GM23338 (cell line): Measurements from ENCODE around the gene THAP8. TPM values are rescaled to one million over a fixed set of nuclear protein-coding genes. Genes with fewer than 3 reads are reported as not detected.

Experiments used
- ATAC-seq: fragments of 200-7000 bp; cut with Tn5 transposase; 3 replicates; pipeline ENCODE4 v1.9.1; 2020
- DNase-seq: peaks from one replicate; pipeline ENCODE4 v3.0.0-alpha.2; 2015; ENCODE audit warnings: low spot score
- H2AFZ ChIP-seq: fragments of 200-600 bp; sonication (generic); 2 replicates; pipeline ENCODE4 v1.8.0; 2016; ENCODE audit warnings: antibody characterized with exemption, mild to moderate bottlenecking, moderate library complexity
- H3F3A ChIP-seq: fragments of 200-600 bp; sonication (generic); replicated peaks from 2 replicates; pipeline ENCODE4 v1.8.0; 2017; ENCODE audit warnings: antibody characterized with exemption, mixed run types, low read depth
- H3K27ac ChIP-seq: fragments of 200-600 bp; sonication (generic); 2 replicates; pipeline ENCODE4 v1.6.1; 2016; ENCODE audit warnings: low read depth
- H3K27me3 ChIP-seq: fragments of 200-600 bp; sonication (generic); 2 replicates; pipeline ENCODE4 v1.8.0; 2016; ENCODE audit warnings: mild to moderate bottlenecking, mixed run types, moderate library complexity; ENCODE audit not compliant: insufficient read depth
- H3K36me3 ChIP-seq: fragments of 200-600 bp; sonication (generic); 2 replicates; pipeline ENCODE4 v1.8.0; 2016; ENCODE audit warnings: mild to moderate bottlenecking; ENCODE audit not compliant: insufficient read depth
- H3K4me1 ChIP-seq: fragments of 200-600 bp; sonication (generic); 2 replicates; pipeline ENCODE4 v1.8.0; 2016; ENCODE audit warnings: mild to moderate bottlenecking, moderate library complexity; ENCODE audit not compliant: insufficient read depth
- H3K4me2 ChIP-seq: fragments of 200-600 bp; sonication (generic); 2 replicates; pipeline ENCODE4 v1.7.1; 2017; ENCODE audit warnings: mixed run types
- H3K4me3 ChIP-seq: fragments of 200-600 bp; sonication (generic); 2 replicates; pipeline ENCODE4 v1.6.1; 2016; ENCODE audit warnings: mixed run types
- H3K79me2 ChIP-seq: fragments of 200-600 bp; sonication (generic); replicated peaks from 2 replicates; pipeline ENCODE4 v1.8.0; 2017; ENCODE audit warnings: mild to moderate bottlenecking; ENCODE audit not compliant: insufficient read depth
- H3K9me2 ChIP-seq: fragments of 200-600 bp; sonication (generic); 2 replicates; pipeline ENCODE4 v1.8.0; 2017; ENCODE audit not compliant: insufficient read depth
- H4K20me1 ChIP-seq: fragments of 200-600 bp; sonication (generic); replicated peaks from 2 replicates; pipeline ENCODE4 v1.8.0; 2017; ENCODE audit warnings: mild to moderate bottlenecking; ENCODE audit not compliant: insufficient read depth
- H3K27ac Mint-ChIP-seq: 2 replicates; pipeline ENCODE4 v1.8.0; 2020; ENCODE audit warnings: inconsistent platforms, mild to moderate bottlenecking, moderate library complexity, mixed read lengths
- H3K27me3 Mint-ChIP-seq: 3 replicates; pipeline ENCODE4 v1.8.0; 2022; ENCODE audit warnings: low read depth, mild to moderate bottlenecking, moderate library complexity, mixed read lengths, inconsistent platforms; ENCODE audit not compliant: insufficient read depth, poor library complexity
- H3K36me3 Mint-ChIP-seq: 3 replicates; pipeline ENCODE4 v1.8.0; 2021; ENCODE audit warnings: low read depth, mild to moderate bottlenecking, inconsistent platforms, moderate library complexity, mixed read lengths
- H3K4me1 Mint-ChIP-seq: 3 replicates; pipeline ENCODE4 v1.8.0; 2020; ENCODE audit warnings: mild to moderate bottlenecking, inconsistent platforms, mixed read lengths
- H3K4me3 Mint-ChIP-seq: 3 replicates; pipeline ENCODE4 v1.8.0; 2021; ENCODE audit warnings: moderate library complexity, mild to moderate bottlenecking, inconsistent platforms, mixed read lengths
- H3K9me3 Mint-ChIP-seq: 3 replicates; pipeline ENCODE4 v1.8.0; 2020; ENCODE audit warnings: moderate library complexity, mild to moderate bottlenecking, inconsistent platforms, mixed read lengths
- CREB1 ChIP-seq: fragments of 250-450 bp; sonication (Bioruptor Pico); IDR thresholded peaks from 2 replicates; pipeline ENCODE4 v1.5.0; 2020; ENCODE audit warnings: low read depth, mild to moderate bottlenecking, moderate library complexity
- CTCF ChIP-seq, 2 experiments: fragments of 200-600 bp in 1 of 2; sonication (generic) in 1 of 2; conservative IDR thresholded peaks; 2 replicates each; pipeline versions ENCODE4 v1.5.1 to v1.6.1; 2016 to 2017; ENCODE audit warnings: antibody characterized with exemption in 2 of 2, low read depth in 2 of 2, mild to moderate bottlenecking in 2 of 2, moderate library complexity in 1 of 2
- EZH2 ChIP-seq: fragments of 200-600 bp; sonication (generic); IDR thresholded peaks from one replicate; pipeline ENCODE4 v1.8.0; 2017; ENCODE audit warnings: antibody characterized with exemption, mild to moderate bottlenecking, low read depth; ENCODE audit not compliant: unreplicated experiment
- EZH2phosphoT487 ChIP-seq: fragments of 200-600 bp; sonication (generic); IDR thresholded peaks from one replicate; pipeline ENCODE4 v1.8.1; 2018; ENCODE audit warnings: antibody characterized with exemption; ENCODE audit not compliant: unreplicated experiment
- JUNB ChIP-seq: IDR thresholded peaks from one replicate; pipeline ENCODE4 v1.6.1; 2016; ENCODE audit warnings: antibody characterized with exemption; ENCODE audit not compliant: unreplicated experiment
- NANOG ChIP-seq: IDR thresholded peaks from 2 replicates; pipeline ENCODE4 v1.6.1; 2016; ENCODE audit warnings: antibody characterized with exemption, borderline replicate concordance
- POLR2AphosphoS5 ChIP-seq: IDR thresholded peaks from 2 replicates; pipeline ENCODE4 v1.6.1; 2016; ENCODE audit warnings: antibody characterized with exemption, low read depth
- STAT1 ChIP-seq: IDR thresholded peaks from one replicate; pipeline ENCODE4 v1.6.1; 2016; ENCODE audit warnings: antibody characterized with exemption; ENCODE audit not compliant: unreplicated experiment
- ZNF114 ChIP-seq: fragments of 250-450 bp; sonication (Bioruptor Pico); IDR thresholded peaks from 2 replicates; pipeline ENCODE4 v1.5.0; 2020; ENCODE audit warnings: mild to moderate bottlenecking, moderate library complexity
- polyA plus RNA-seq: library from polyadenylated mRNA; unstranded; fragments of >200 nt; fragmentation: Nextera tagmentation; extraction: Ambion mirVana; gene quantifications from 2 replicates; pipeline ENCODE4 v1.2.1, GENCODE V29; 2016
- total RNA-seq: library from RNA; depleted of rRNA; stranded (reverse); fragments of >200 nt; shearing (Covaris generic); gene quantifications from 2 replicates; pipeline ENCODE4 v1.2.3, GENCODE V29; 2014
- TF ChIP-seq, protein P1 (sequence below): IDR thresholded peaks from 2 replicates; pipeline ENCODE4 v1.6.1; 2016; ENCODE audit warnings: antibody characterized with exemption
- TF ChIP-seq, protein P2 (sequence below): IDR thresholded peaks from one replicate; pipeline ENCODE4 v1.6.1; 2018; ENCODE audit warnings: antibody characterized with exemption; ENCODE audit not compliant: unreplicated experiment

The THAP8 gene
- total and polyA plus RNA-seq, 2 experiments from 2014 or later: 12.7 to 13.7 TPM

DNA sequence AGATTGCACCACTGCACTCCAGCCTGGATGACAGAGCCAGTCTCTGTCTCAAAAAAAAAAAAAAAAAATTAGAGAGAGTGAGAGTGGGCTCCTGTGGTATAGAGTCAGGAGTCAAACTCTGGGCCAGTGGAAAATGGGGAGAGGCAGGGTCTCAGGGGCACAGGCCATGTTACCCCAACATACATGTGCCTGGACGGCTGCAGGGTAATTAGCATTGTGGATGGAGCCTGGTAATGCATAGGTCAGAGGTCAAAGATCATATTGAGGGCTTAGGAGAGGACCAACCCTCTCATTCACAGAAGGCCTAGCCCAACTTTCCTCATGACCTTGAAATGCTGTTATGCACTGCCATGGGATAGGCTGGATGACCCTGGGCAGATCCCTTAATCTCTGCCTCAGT lies 28.5 kb downstream of the THAP8 start:
- peaks cover 18% of the 10 kb centered on the region for H3K36me3 Mint-ChIP-seq
- Histone ChIP-seq H2AFZ (no peak overlapping the region), H3K4me1 (no peaks in the 10 kb centered on the region), H3K4me3 (no peak overlapping the region), H3K79me2 (no peaks in the 10 kb centered on the region), H3K36me3 (no peaks in the 10 kb centered on the region; the same call in 1 of the 2 replicates), H3K4me2 (no peak overlapping the region), H3K27me3 (no peaks in the 10 kb centered on the region), H3K9me2 (no peaks in the 10 kb centered on the region), H4K20me1 (peaks cover 6% of the 10 kb centered on the region), H3F3A (no peaks in the 10 kb centered on the region), H3K27ac (no peak overlapping the region)
- ATAC-seq: no peak
- H3K27ac Mint-ChIP-seq: no peak overlapping the region
- peaks cover 2% of the 10 kb centered on the region for H3K27me3 Mint-ChIP-seq
- DNase-seq: no peak
- H3K4me1 Mint-ChIP-seq: no peaks in the 10 kb centered on the region
- no peaks in the 10 kb centered on the region for H3K9me3 Mint-ChIP-seq
- TF ChIP-seq CREB1 (CRISPR knock-in tag) (no peak), CTCF (conservative IDR thresholded peaks at IDR 0.05; ENCODE audit: low read depth in 2 of 2) (no peak), EZH2phosphoT487 (no peak), NANOG (no peak), JUNB (no peak), STAT1 (no peak)
- TF ChIP-seq, protein P1, sequence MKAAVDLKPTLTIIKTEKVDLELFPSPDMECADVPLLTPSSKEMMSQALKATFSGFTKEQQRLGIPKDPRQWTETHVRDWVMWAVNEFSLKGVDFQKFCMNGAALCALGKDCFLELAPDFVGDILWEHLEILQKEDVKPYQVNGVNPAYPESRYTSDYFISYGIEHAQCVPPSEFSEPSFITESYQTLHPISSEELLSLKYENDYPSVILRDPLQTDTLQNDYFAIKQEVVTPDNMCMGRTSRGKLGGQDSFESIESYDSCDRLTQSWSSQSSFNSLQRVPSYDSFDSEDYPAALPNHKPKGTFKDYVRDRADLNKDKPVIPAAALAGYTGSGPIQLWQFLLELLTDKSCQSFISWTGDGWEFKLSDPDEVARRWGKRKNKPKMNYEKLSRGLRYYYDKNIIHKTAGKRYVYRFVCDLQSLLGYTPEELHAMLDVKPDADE: no peak
- TF ChIP-seq, protein P2, sequence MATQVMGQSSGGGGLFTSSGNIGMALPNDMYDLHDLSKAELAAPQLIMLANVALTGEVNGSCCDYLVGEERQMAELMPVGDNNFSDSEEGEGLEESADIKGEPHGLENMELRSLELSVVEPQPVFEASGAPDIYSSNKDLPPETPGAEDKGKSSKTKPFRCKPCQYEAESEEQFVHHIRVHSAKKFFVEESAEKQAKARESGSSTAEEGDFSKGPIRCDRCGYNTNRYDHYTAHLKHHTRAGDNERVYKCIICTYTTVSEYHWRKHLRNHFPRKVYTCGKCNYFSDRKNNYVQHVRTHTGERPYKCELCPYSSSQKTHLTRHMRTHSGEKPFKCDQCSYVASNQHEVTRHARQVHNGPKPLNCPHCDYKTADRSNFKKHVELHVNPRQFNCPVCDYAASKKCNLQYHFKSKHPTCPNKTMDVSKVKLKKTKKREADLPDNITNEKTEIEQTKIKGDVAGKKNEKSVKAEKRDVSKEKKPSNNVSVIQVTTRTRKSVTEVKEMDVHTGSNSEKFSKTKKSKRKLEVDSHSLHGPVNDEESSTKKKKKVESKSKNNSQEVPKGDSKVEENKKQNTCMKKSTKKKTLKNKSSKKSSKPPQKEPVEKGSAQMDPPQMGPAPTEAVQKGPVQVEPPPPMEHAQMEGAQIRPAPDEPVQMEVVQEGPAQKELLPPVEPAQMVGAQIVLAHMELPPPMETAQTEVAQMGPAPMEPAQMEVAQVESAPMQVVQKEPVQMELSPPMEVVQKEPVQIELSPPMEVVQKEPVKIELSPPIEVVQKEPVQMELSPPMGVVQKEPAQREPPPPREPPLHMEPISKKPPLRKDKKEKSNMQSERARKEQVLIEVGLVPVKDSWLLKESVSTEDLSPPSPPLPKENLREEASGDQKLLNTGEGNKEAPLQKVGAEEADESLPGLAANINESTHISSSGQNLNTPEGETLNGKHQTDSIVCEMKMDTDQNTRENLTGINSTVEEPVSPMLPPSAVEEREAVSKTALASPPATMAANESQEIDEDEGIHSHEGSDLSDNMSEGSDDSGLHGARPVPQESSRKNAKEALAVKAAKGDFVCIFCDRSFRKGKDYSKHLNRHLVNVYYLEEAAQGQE: no peak
- no peak overlapping the region for H3K4me3 Mint-ChIP-seq

- Histone ChIP-seq H3K27me3 (no peaks in the 10 kb centered on the region), H3K27ac (no peak overlapping the region), H3F3A (no peaks in the 10 kb centered on the region), H3K36me3 (no peaks in the 10 kb centered on the region; the same call in 1 of the 2 replicates), H2AFZ (no peak overlapping the region), H3K4me1 (no peaks in the 10 kb centered on the region), H3K4me2 (no peak overlapping the region), H4K20me1 (peaks cover 6% of the 10 kb centered on the region; the same call in 1 of the 2 replicates), H3K79me2 (no peaks in the 10 kb centered on the region), H3K9me2 (no peaks in the 10 kb centered on the region), H3K4me3 (no peak overlapping the region)
- no peak for ATAC-seq
- no peaks in the 10 kb centered on the region for H3K4me1 Mint-ChIP-seq
- H3K9me3 Mint-ChIP-seq: no peaks in the 10 kb centered on the region
- H3K36me3 Mint-ChIP-seq: peaks cover 22% of the 10 kb centered on the region
- no peaks in the 10 kb centered on the region for H3K27me3 Mint-ChIP-seq
- H3K4me3 Mint-ChIP-seq: no peak overlapping the region
- no peak for DNase-seq
- TF ChIP-seq NANOG: no peak
- TF ChIP-seq POLR2AphosphoS5: no peak
- TF ChIP-seq EZH2: no peak
- TF ChIP-seq JUNB: no peak
- no peak for TF ChIP-seq ZNF114 (CRISPR knock-in tag)
- TF ChIP-seq CTCF (conservative IDR thresholded peaks at IDR 0.05; ENCODE audit: low read depth in 2 of 2): no peak
- TF ChIP-seq, protein P1: no peak
- no peak for TF ChIP-seq EZH2phosphoT487
- no peak overlapping the region for H3K27ac Mint-ChIP-seq
Measured at GRCh38 chr19:36023432-36023831, 30.7 kb downstream of the THAP8 start.
